NT2/D1 (cell line): ENCODE data around the gene NT5DC4.

Source experiments
- SUZ12 ChIP-seq: IDR thresholded peaks from 2 replicates; pipeline ENCODE4 v1.6.1; 2011; ENCODE audit not compliant: insufficient read length, insufficient read depth; ENCODE audit errors: extremely low read depth
- YY1 ChIP-seq: IDR thresholded peaks from 2 replicates; pipeline ENCODE4 v1.6.1; 2011; ENCODE audit not compliant: insufficient read length, insufficient read depth
- ZNF274 ChIP-seq: IDR thresholded peaks from 2 replicates; pipeline ENCODE4 v1.6.1; 2011; ENCODE audit warnings: mild to moderate bottlenecking, low read depth, low read length

GRCh38 chr2:112728029-112728362, 7.2 kb downstream of the NT5DC4 start:
- TF ChIP-seq ZNF274 (no peak), YY1 (no peak), SUZ12 (no peak)
